Measurements from ENCODE around the gene STAT5B. TPM values are rescaled to one million over a fixed set of nuclear protein-coding genes. Genes with fewer than 3 reads are reported as not detected.
A peak's percentile ranks its signal among the peaks of the same experiment; 100 is the strongest.

Gene STAT5B
- total RNA-seq, 6 experiments from 2014 or later = 16.8 to 22.5 (median 20.1) TPM

- peaks cover 2% of the 10 kb centered on the region for H3K27me3 Mint-ChIP-seq (ENCODE audit: insufficient read depth)
- TF ChIP-seq CTCF (IDR thresholded peaks at IDR 0.05) = no peak
These were observed 1.1 kb upstream of the STAT5B start for GRCh38 chr17:42277342-42277712.

GRCh38 chr17:42276609-42277341 lies 584 bp upstream of the STAT5B start:
- TF ChIP-seq CTCF (IDR thresholded peaks at IDR 0.05) = 0 out of 2 replicates have a peak, but pooled peaks have one; percentile 2
- Mint-ChIP-seq H3K36me3 (ENCODE audit: low read depth) (no peaks in the 10 kb centered on the region), H3K27ac (peak overlapping the region; percentile 70), H3K4me3 (peak overlapping the region; percentile 85), H3K4me1 (ENCODE audit: low read depth) (peaks cover 44% of the 10 kb centered on the region), H3K9me3 (no peaks in the 10 kb centered on the region), H3K27me3 (ENCODE audit: insufficient read depth) (peaks cover 2% of the 10 kb centered on the region)
- peak; percentile 78 for DNase-seq

More at GRCh38 chr17:42277342-42277712, 1.1 kb upstream of the STAT5B start:
- peaks cover 42% of the 10 kb centered on the region for H3K4me1 Mint-ChIP-seq (ENCODE audit: low read depth)
- no peaks in the 10 kb centered on the region for H3K36me3 Mint-ChIP-seq (ENCODE audit: low read depth)
- no peaks in the 10 kb centered on the region for H3K9me3 Mint-ChIP-seq
- peak overlapping the region; percentile 70; the same call in 1 of the 2 replicates for H3K27ac Mint-ChIP-seq
- DNase-seq = no peak
- peak overlapping the region; percentile 85 for H3K4me3 Mint-ChIP-seq

- Mint-ChIP-seq H3K9me3 (no peaks in the 10 kb centered on the region), H3K4me3 (peak overlapping the region; percentile 93), H3K27me3 (ENCODE audit: insufficient read depth) (peaks cover 2% of the 10 kb centered on the region), H3K27ac (peak overlapping the region; percentile 62), H3K4me1 (ENCODE audit: low read depth) (peaks cover 47% of the 10 kb centered on the region), H3K36me3 (ENCODE audit: low read depth) (no peaks in the 10 kb centered on the region)
- no peak for DNase-seq
- 0 out of 2 replicates have a peak, but pooled peaks have one; percentile 3 for TF ChIP-seq CTCF (IDR thresholded peaks at IDR 0.05)
These were observed 448 bp downstream of the STAT5B start for GRCh38 chr17:42275527-42276358.

GRCh38 chr17:42274812-42275526 lies 1.2 kb downstream of the STAT5B start:
- Mint-ChIP-seq H3K36me3 (ENCODE audit: low read depth) (no peaks in the 10 kb centered on the region), H3K27ac (peak overlapping the region; percentile 62), H3K27me3 (ENCODE audit: insufficient read depth) (peaks cover 2% of the 10 kb centered on the region), H3K4me1 (ENCODE audit: low read depth) (peaks cover 55% of the 10 kb centered on the region), H3K4me3 (peak overlapping the region; percentile 93), H3K9me3 (no peaks in the 10 kb centered on the region)
- peak; percentile 13 for DNase-seq
- TF ChIP-seq CTCF (IDR thresholded peaks at IDR 0.05) = no peak

GRCh38 chr17:42274253-42274542 lies 2.0 kb downstream of the STAT5B start:
- Mint-ChIP-seq H3K36me3 (ENCODE audit: low read depth) (no peaks in the 10 kb centered on the region), H3K4me1 (ENCODE audit: low read depth) (peaks cover 62% of the 10 kb centered on the region), H3K9me3 (no peaks in the 10 kb centered on the region), H3K27ac (no peak overlapping the region), H3K4me3 (peak overlapping the region; percentile 93), H3K27me3 (ENCODE audit: insufficient read depth) (peaks cover 2% of the 10 kb centered on the region)
- TF ChIP-seq CTCF (IDR thresholded peaks at IDR 0.05) = no peak
- no peak for DNase-seq

Measured in HFFc6 (cell line).